BE2C (cell line): Measurements from ENCODE around the gene LRRC8B.

Experiments
- DNase-seq: peaks from one replicate; pipeline ENCODE4 v3.0.0-alpha.2; 2020
- H3K27me3 ChIP-seq: fragments of 250-450 bp; sonication (Bioruptor Pico); 2 replicates; pipeline ENCODE4 v1.5.1; 2020; ENCODE audit warnings: mild to moderate bottlenecking
- H3K36me3 ChIP-seq: fragments of 250-450 bp; sonication (Bioruptor Pico); 2 replicates; pipeline ENCODE4 v1.5.1; 2020; ENCODE audit warnings: mild to moderate bottlenecking
- H3K4me1 ChIP-seq: fragments of 250-450 bp; sonication (Bioruptor Pico); 2 replicates; pipeline ENCODE4 v1.5.1; 2020
- H3K4me3 ChIP-seq: 2 replicates; pipeline ENCODE4 v1.5.1; 2011; ENCODE audit warnings: low read depth, low read length
- H3K9me3 ChIP-seq: fragments of 250-450 bp; sonication (Bioruptor Pico); 2 replicates; pipeline ENCODE4 v1.5.1; 2020
- CTCF ChIP-seq: IDR thresholded peaks from 2 replicates; pipeline ENCODE4 v1.5.1; 2012; ENCODE audit warnings: mild to moderate bottlenecking, low read depth, low read length

Gene LRRC8B

DNA sequence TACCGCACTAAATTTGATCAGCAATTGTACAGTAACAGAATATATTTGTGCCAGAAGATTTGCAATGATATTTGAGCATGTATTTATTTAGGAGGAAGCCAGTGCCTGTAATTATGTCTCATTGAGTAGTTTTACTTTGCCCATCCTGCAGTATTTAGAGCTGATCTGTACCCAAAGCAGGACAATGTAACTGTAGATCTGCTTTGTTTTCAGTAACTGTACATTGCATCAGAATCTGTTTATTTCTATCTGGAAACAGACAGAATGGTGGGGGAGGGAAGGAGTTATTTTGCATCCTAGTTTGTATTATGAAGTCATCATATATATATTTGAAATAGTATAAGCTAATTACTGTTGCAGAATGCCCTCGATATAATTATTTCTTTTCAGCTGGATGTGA is 72.1 kb downstream of the LRRC8B start:
- DNase-seq = no peak
- Histone ChIP-seq H3K4me1 (no peaks in the 10 kb centered on the region), H3K4me3 (no peak overlapping the region), H3K36me3 (no peaks in the 10 kb centered on the region), H3K9me3 (no peaks in the 10 kb centered on the region), H3K27me3 (no peaks in the 10 kb centered on the region)
- no peak for TF ChIP-seq CTCF

DNA sequence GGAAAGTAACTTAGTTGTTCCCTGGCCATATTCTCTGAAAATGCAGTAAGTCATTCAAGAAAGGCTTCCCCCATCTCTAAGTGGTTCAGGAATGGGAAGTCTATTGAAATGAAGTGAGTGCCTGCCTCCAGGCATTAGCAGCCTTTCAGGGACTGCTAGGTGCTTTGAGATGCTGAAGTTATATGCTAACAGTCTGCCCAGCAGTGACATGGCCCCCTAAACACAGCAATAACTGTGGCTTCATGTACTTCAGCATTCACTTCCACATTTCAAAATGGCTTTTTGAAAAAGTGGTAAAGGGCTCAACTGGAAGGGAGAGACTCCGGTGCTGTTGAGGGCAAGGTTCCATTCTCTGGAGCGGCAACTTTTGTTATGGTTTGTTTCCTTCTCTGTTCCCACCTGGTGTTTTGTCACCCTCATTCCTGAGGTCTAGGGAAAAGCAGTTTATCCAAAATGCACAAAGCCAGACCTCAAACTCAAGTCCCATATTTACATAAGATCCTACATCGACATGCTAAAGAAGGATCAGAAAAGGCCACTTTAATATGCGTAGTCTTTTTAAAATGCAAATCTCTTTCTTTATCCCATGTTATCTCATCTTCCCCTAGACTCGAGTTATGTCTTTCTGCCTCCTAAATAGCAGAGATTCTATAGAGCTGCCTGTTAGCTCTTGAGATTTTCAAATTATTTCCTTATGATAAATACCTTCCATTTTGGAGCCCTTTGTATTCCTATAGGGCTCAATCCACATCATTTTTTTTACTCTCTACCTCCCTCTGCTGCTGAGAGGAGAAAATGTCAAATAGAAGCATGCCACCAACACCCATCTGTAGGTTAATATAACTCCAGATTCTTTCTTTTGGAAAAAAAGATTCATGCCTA is 74.1 kb downstream of the LRRC8B start:
- Histone ChIP-seq H3K27me3 (no peaks in the 10 kb centered on the region), H3K36me3 (no peaks in the 10 kb centered on the region), H3K9me3 (no peaks in the 10 kb centered on the region), H3K4me1 (no peaks in the 10 kb centered on the region), H3K4me3 (no peak overlapping the region)
- peak; percentile 52 for TF ChIP-seq CTCF
- no peak for DNase-seq

DNA sequence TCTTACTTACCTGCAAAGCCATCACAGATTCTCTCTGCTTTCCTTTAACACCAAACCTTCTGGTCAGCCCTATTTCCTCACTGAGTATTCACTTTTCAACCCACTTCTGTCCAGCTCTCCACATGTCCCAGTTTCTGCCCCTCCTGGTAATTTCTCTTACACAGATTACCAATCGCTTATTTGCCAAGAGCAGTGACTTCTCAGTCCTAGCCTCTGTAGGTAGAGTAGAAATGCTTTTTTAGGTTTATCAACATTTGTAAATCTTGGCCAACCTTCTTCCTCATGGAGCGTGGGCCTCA is 74.7 kb downstream of the LRRC8B start:
- Histone ChIP-seq H3K9me3 (no peaks in the 10 kb centered on the region), H3K4me1 (no peaks in the 10 kb centered on the region), H3K4me3 (no peak overlapping the region), H3K27me3 (no peaks in the 10 kb centered on the region), H3K36me3 (no peaks in the 10 kb centered on the region)
- no peak for DNase-seq
- TF ChIP-seq CTCF = no peak

GRCh38 chr1:89600451-89601224 is 76.0 kb downstream of the LRRC8B start:
- H3K4me1 ChIP-seq = no peaks in the 10 kb centered on the region
- TF ChIP-seq CTCF = no peak
- H3K9me3 ChIP-seq = no peaks in the 10 kb centered on the region
- H3K36me3 ChIP-seq = no peaks in the 10 kb centered on the region
- DNase-seq = no peak
- H3K27me3 ChIP-seq = no peaks in the 10 kb centered on the region
- H3K4me3 ChIP-seq = no peak overlapping the region

- Histone ChIP-seq H3K4me3 (no peak overlapping the region), H3K27me3 (no peaks in the 10 kb centered on the region), H3K4me1 (no peaks in the 10 kb centered on the region), H3K36me3 (no peaks in the 10 kb centered on the region), H3K9me3 (no peaks in the 10 kb centered on the region)
- TF ChIP-seq CTCF = no peak
- no peak for DNase-seq
Measured at GRCh38 chr1:89602871-89603404, 78.3 kb downstream of the LRRC8B start.
